ENCODE results near the gene CAND2. TPM values are rescaled to one million over a fixed set of nuclear protein-coding genes. Genes with fewer than 3 reads are reported as not detected.

The CAND2 gene
- total and polyA plus RNA-seq, 2 donors (not counting 1 experiment from before 2014, with no cell fraction given): 2.5 to 16.7 TPM

DNA sequence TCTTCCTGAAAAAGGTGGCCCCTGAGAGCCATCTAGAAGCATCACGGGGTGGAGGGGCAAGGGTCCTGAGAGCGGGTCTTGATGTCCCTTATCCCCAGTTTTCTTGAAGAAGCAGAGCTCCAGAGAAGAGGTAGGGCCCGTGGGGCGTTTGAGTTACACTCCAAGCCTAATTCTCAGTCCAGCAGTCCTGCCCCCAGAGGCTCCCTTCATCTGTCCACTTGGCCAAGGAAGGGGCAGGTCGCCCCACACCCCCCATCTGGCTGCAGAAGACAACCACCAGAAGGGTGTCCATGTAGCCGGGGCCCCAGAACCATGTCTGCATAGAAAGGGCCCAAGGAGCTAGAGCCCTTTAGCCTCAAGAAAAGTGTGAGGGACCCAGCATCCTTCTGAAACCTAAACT lies 70.4 kb downstream of the CAND2 start:
- H3K4me3 ChIP-seq (replicated peaks in 1 of 4; ENCODE audit: control extremely low read depth in 1 of 4, insufficient read depth in 1 of 4, low read depth in 3 of 4, low read length in 4 of 4): no peak overlapping the region
- H4K20me1 ChIP-seq (ENCODE audit: control insufficient read depth, extremely low read depth, insufficient read depth, low read length): no peaks in the 10 kb centered on the region
- TF ChIP-seq EZH2 (IDR thresholded peaks at IDR 0.05; ENCODE audit: low read length, missing control alignments) (no peak), CTCF (conservative IDR thresholded peaks at IDR 0.05 in 1 of 2, IDR thresholded peaks at IDR 0.05 in 1 of 2; ENCODE audit: low read depth in 1 of 2, low read length in 2 of 2) (no peak)
- H3K4me1 ChIP-seq (ENCODE audit: control insufficient read depth, extremely low read depth, insufficient read depth, low read length): no peaks in the 10 kb centered on the region
- no peak overlapping the region for H2AFZ ChIP-seq (ENCODE audit: low read length)
- H3K4me2 ChIP-seq (ENCODE audit: extremely low read depth, insufficient read depth, low read length): no peak overlapping the region
- H3K27ac ChIP-seq (ENCODE audit: insufficient read depth, low read length): no peak overlapping the region
- peaks cover 5% of the 10 kb centered on the region for H3K27me3 ChIP-seq (ENCODE audit: control insufficient read depth, insufficient read depth, low read length)
- H3K9ac ChIP-seq (ENCODE audit: insufficient read depth, low read length): no peak overlapping the region
- DNase-seq (ENCODE audit: low read depth in 2 of 2): no peak
- no peaks in the 10 kb centered on the region for H3K36me3 ChIP-seq (ENCODE audit: control insufficient read depth, insufficient read depth, low read length)
- H3K79me2 ChIP-seq (ENCODE audit: control insufficient read depth, insufficient read depth, low read length): no peaks in the 10 kb centered on the region
- H3K9me3 ChIP-seq (ENCODE audit: control insufficient read depth, insufficient read depth, low read depth, low read length): no peaks in the 10 kb centered on the region

DNA sequence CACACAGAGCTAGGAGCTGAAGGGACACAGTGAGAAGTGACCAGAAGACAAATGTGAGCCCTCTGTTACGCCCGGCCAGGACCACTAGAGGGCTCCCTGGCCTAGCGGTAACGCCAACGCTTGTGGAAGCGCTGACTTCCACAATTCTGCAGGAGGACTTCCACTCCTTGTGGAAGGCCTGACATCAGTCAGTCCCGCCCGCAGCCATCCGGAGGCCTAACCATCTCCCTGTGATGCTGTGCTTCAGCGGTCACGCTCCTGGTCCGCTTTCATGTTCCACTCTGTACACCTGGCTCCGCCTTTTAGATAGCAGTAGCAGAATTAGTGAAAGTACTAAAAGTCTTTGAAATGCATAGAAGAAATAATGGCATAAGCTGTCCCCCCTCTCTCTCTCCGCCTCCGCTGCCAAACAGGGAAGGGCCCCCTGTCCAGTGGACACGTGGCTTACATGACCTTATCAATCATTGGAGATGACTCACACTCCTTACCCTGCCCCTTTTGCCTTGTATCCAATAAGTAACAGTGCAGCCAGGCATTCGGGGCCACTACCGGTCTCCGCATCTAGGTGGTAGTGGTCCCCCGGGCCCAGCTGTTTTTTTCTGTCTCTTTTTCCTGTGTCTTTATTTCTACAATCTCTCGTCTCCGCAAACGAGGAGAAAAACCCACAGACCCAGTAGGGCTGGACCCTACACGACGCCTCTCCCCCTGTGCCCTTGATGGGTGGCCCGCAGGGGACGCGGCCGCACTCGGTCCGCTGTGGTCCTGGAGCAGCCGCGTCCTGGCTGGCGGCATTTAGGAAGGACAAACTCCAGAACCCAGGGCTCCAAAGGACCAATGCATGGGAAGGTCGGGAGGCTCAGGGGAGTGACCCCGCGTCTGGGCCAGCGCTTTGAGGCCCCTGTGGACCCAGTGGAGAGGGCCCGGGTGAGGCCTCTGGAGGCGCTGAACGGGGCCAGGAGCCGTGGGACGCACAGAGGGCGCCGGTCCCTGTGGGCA lies 71.9 kb downstream of the CAND2 start:
- peaks cover 5% of the 10 kb centered on the region for H3K27me3 ChIP-seq (ENCODE audit: control insufficient read depth, insufficient read depth, low read length)
- no peaks in the 10 kb centered on the region for H3K4me1 ChIP-seq (ENCODE audit: control insufficient read depth, extremely low read depth, insufficient read depth, low read length)
- peak overlapping the region; percentile 25 for H3K4me2 ChIP-seq (ENCODE audit: extremely low read depth, insufficient read depth, low read length)
- H3K27ac ChIP-seq (ENCODE audit: insufficient read depth, low read length): no peak overlapping the region
- DNase-seq (ENCODE audit: low read depth in 2 of 2): peak; percentile 84 to 89
- H3K36me3 ChIP-seq (ENCODE audit: control insufficient read depth, insufficient read depth, low read length): no peaks in the 10 kb centered on the region
- TF ChIP-seq EZH2 (IDR thresholded peaks at IDR 0.05; ENCODE audit: low read length, missing control alignments) (no peak), CTCF (conservative IDR thresholded peaks at IDR 0.05 in 1 of 2, IDR thresholded peaks at IDR 0.05 in 1 of 2; ENCODE audit: low read depth in 1 of 2, low read length in 2 of 2) (peak; percentile 89 to 95)
- peak overlapping the region in 1 of 4 experiments; percentile 10 for H3K4me3 ChIP-seq (replicated peaks in 1 of 4; ENCODE audit: control extremely low read depth in 1 of 4, insufficient read depth in 1 of 4, low read depth in 3 of 4, low read length in 4 of 4)
- no peaks in the 10 kb centered on the region for H3K9me3 ChIP-seq (ENCODE audit: control insufficient read depth, insufficient read depth, low read depth, low read length)
- H3K9ac ChIP-seq (ENCODE audit: insufficient read depth, low read length): no peak overlapping the region
- H2AFZ ChIP-seq (ENCODE audit: low read length): no peak overlapping the region
- no peaks in the 10 kb centered on the region for H4K20me1 ChIP-seq (ENCODE audit: control insufficient read depth, extremely low read depth, insufficient read depth, low read length)
- no peaks in the 10 kb centered on the region for H3K79me2 ChIP-seq (ENCODE audit: control insufficient read depth, insufficient read depth, low read length)

- H3K4me2 ChIP-seq (ENCODE audit: extremely low read depth, insufficient read depth, low read length): peak overlapping the region; percentile 25
- no peaks in the 10 kb centered on the region for H3K36me3 ChIP-seq (ENCODE audit: control insufficient read depth, insufficient read depth, low read length)
- TF ChIP-seq CTCF (conservative IDR thresholded peaks at IDR 0.05 in 1 of 2, IDR thresholded peaks at IDR 0.05 in 1 of 2; ENCODE audit: low read depth in 1 of 2, low read length in 2 of 2) (no peak), EZH2 (IDR thresholded peaks at IDR 0.05; ENCODE audit: low read length, missing control alignments) (no peak)
- H3K4me1 ChIP-seq (ENCODE audit: control insufficient read depth, extremely low read depth, insufficient read depth, low read length): no peaks in the 10 kb centered on the region
- no peaks in the 10 kb centered on the region for H3K79me2 ChIP-seq (ENCODE audit: control insufficient read depth, insufficient read depth, low read length)
- no peaks in the 10 kb centered on the region for H4K20me1 ChIP-seq (ENCODE audit: control insufficient read depth, extremely low read depth, insufficient read depth, low read length)
- H3K27me3 ChIP-seq (ENCODE audit: control insufficient read depth, insufficient read depth, low read length): peaks cover 5% of the 10 kb centered on the region
- H2AFZ ChIP-seq (ENCODE audit: low read length): no peak overlapping the region
- no peak overlapping the region for H3K27ac ChIP-seq (ENCODE audit: insufficient read depth, low read length)
- no peak overlapping the region for H3K9ac ChIP-seq (ENCODE audit: insufficient read depth, low read length)
- H3K4me3 ChIP-seq (replicated peaks in 1 of 4; ENCODE audit: control extremely low read depth in 1 of 4, insufficient read depth in 1 of 4, low read depth in 3 of 4, low read length in 4 of 4): no peak overlapping the region
- H3K9me3 ChIP-seq (ENCODE audit: control insufficient read depth, insufficient read depth, low read depth, low read length): no peaks in the 10 kb centered on the region
- no peak for DNase-seq (ENCODE audit: low read depth in 2 of 2)
Observed at GRCh38 chr3:12869035-12869621, 72.6 kb downstream of the CAND2 start.

Measured in fibroblast of lung (primary cell).